ENCODE results near the gene PID1.

GRCh38 chr2:229164545-229165249 is 106.4 kb downstream of the PID1 start:
- TF ChIP-seq, protein P1, sequence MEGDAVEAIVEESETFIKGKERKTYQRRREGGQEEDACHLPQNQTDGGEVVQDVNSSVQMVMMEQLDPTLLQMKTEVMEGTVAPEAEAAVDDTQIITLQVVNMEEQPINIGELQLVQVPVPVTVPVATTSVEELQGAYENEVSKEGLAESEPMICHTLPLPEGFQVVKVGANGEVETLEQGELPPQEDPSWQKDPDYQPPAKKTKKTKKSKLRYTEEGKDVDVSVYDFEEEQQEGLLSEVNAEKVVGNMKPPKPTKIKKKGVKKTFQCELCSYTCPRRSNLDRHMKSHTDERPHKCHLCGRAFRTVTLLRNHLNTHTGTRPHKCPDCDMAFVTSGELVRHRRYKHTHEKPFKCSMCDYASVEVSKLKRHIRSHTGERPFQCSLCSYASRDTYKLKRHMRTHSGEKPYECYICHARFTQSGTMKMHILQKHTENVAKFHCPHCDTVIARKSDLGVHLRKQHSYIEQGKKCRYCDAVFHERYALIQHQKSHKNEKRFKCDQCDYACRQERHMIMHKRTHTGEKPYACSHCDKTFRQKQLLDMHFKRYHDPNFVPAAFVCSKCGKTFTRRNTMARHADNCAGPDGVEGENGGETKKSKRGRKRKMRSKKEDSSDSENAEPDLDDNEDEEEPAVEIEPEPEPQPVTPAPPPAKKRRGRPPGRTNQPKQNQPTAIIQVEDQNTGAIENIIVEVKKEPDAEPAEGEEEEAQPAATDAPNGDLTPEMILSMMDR (IDR thresholded peaks at IDR 0.05), result no peak
- TF ChIP-seq POLR2A (IDR thresholded peaks at IDR 0.05), result no peak

All from esophagus squamous epithelium (tissue), 4 donors.